Measurements from ENCODE around the gene CUBN. TPM values are rescaled to one million over a fixed set of nuclear protein-coding genes. Genes with fewer than 3 reads are reported as not detected.

Gene CUBN
- total and polyA plus RNA-seq, 2 of the 13 experiments (the other 11 are each of a cell fraction or from before 2014, with no cell fraction given), result 0.27 to 0.32 TPM

GRCh38 chr10:17028798-17029197 lies 100.8 kb downstream of the CUBN start:
- H3K9me3 ChIP-seq (ENCODE audit: low read length), result no peaks in the 10 kb centered on the region
- no peak overlapping the region for H3K4me3 ChIP-seq (replicated peaks in 1 of 3; ENCODE audit: insufficient read depth in 1 of 3, low read depth in 2 of 3, low read length in 3 of 3)
- no peak overlapping the region for H3K9ac ChIP-seq (ENCODE audit: insufficient read depth, low read depth, low read length)
- ATAC-seq (no peak), DNase-seq (ENCODE audit: low spot score) (no peak), FAIRE-seq (no peak)
- WGBS (ENCODE audit: low lambda C conversion rate), result 76% methylated on average over 4 of the region's 4 CpGs
- in situ Hi-C loops (cut with HindIII; ENCODE audit: extremely low pct_ligation_motif_present, low pct_unique_long_range_greater_than_20kb), result no loop called here
- H3K4me1 ChIP-seq (ENCODE audit: insufficient read depth, low read length), result no peaks in the 10 kb centered on the region
- no peaks in the 10 kb centered on the region for H4K20me1 ChIP-seq (ENCODE audit: insufficient read depth, low read length)
- POLR2A ChIA-PET, result no interaction called here
- no peak overlapping the region for H3K27ac ChIP-seq (ENCODE audit: extremely low read length, insufficient read depth, low read length)
- CTCF ChIA-PET (ENCODE audit: low intra/inter-chr PET ratio, low total read pairs), result no interaction called here
- no peaks in the 10 kb centered on the region for H3K27me3 ChIP-seq (ENCODE audit: control insufficient read depth in 1 of 2, insufficient read depth in 2 of 2, low read length in 2 of 2)
- intact Hi-C loops (cut with micrococcal nuclease; ENCODE audit: unreplicated experiment), result no loop called here
- H3K36me3 ChIP-seq (replicated peaks in 1 of 2; ENCODE audit: control insufficient read depth in 1 of 2, insufficient read depth in 2 of 2, low read length in 2 of 2), result no peaks in the 10 kb centered on the region
- H2AFZ ChIP-seq (ENCODE audit: low read length), result no peak overlapping the region
- no peak for TF ChIP-seq SIX4 (CRISPR knock-in tag; IDR thresholded peaks at IDR 0.05)
- no peak for TF ChIP-seq PCBP2 (optimal IDR thresholded peaks at IDR 0.05; ENCODE audit: low read depth, low read length, poor library complexity, severe bottlenecking)
- TF ChIP-seq HNF1B (CRISPR knock-in tag; IDR thresholded peaks at IDR 0.05), result no peak
- TF ChIP-seq TOPORS (CRISPR knock-in tag; IDR thresholded peaks at IDR 0.05), result no peak
- TF ChIP-seq ZNF614 (CRISPR knock-in tag; IDR thresholded peaks at IDR 0.05; ENCODE audit: borderline replicate concordance), result no peak
- TF ChIP-seq ZBTB34 (CRISPR knock-in tag; IDR thresholded peaks at IDR 0.05), result no peak
- TF ChIP-seq NFKBIZ (CRISPR knock-in tag; IDR thresholded peaks at IDR 0.05), result no peak
- no peak for TF ChIP-seq YEATS4 (CRISPR knock-in tag; IDR thresholded peaks at IDR 0.05; ENCODE audit: borderline replicate concordance)
- no peak for TF ChIP-seq ZNF180 (CRISPR knock-in tag; IDR thresholded peaks at IDR 0.05; ENCODE audit: borderline replicate concordance, low read depth)
- TF ChIP-seq ZBTB25 (CRISPR knock-in tag; IDR thresholded peaks at IDR 0.05), result no peak
- no peak for TF ChIP-seq CEBPG (CRISPR knock-in tag; IDR thresholded peaks at IDR 0.05)
- TF ChIP-seq SNRNP70 (IDR thresholded peaks at IDR 0.05; ENCODE audit: low read depth, low read length), result no peak
- no peak for TF ChIP-seq POGZ (CRISPR knock-in tag; IDR thresholded peaks at IDR 0.05)
- no peak for TF ChIP-seq NR2C2 (CRISPR knock-in tag; IDR thresholded peaks at IDR 0.05; ENCODE audit: borderline replicate concordance)
- TF ChIP-seq TOE1 (CRISPR knock-in tag; IDR thresholded peaks at IDR 0.05), result no peak
- no peak for TF ChIP-seq ZNF724P (CRISPR knock-in tag; IDR thresholded peaks at IDR 0.05; ENCODE audit: borderline replicate concordance)
- no peak for TF ChIP-seq ZNF335 (CRISPR knock-in tag; IDR thresholded peaks at IDR 0.05)
- TF ChIP-seq KLF13 (CRISPR knock-in tag; IDR thresholded peaks at IDR 0.05), result no peak
- no peak for TF ChIP-seq NCOA1 (CRISPR knock-in tag; IDR thresholded peaks at IDR 0.05)
- TF ChIP-seq ARNT2 (CRISPR knock-in tag; IDR thresholded peaks at IDR 0.05; ENCODE audit: low read depth), result no peak
- no TSS peak for BruUV-seq (replicated peaks)
- H3K79me2 ChIP-seq (ENCODE audit: insufficient read depth, low read length), result no peaks in the 10 kb centered on the region
- H3K4me2 ChIP-seq (ENCODE audit: low read depth, low read length), result no peak overlapping the region
